Measurements from ENCODE around the gene RNF130. TPM values are rescaled to one million over a fixed set of nuclear protein-coding genes. Genes with fewer than 3 reads are reported as not detected.
A peak's percentile ranks its signal among the peaks of the same experiment; 100 is the strongest.

The RNF130 gene
- total RNA-seq, 1 donor from 2014 or later, result 86.7 TPM

- no peaks in the 10 kb centered on the region for H3K9me3 ChIP-seq
- no peaks in the 10 kb centered on the region for H3K36me3 ChIP-seq
- H3K27me3 ChIP-seq, result no peaks in the 10 kb centered on the region
- no peak overlapping the region for H3K4me3 ChIP-seq
- intact Hi-C loops (cut with DNase I), result no loop called here
- no peaks in the 10 kb centered on the region for H3K4me1 ChIP-seq
- H3K27ac ChIP-seq, result no peak overlapping the region
- DNase-seq (ENCODE audit: low spot score in 2 of 2), result peak in 1 of 2 donors; percentile 44
- TF ChIP-seq CTCF (IDR thresholded peaks at IDR 0.05), result no peak
Observed at GRCh38 chr5:180085837-180086236, 14.3 kb upstream of the RNF130 start.

- no peaks in the 10 kb centered on the region for H3K9me3 ChIP-seq
- no peak overlapping the region for H3K27ac ChIP-seq
- H3K4me3 ChIP-seq, result no peak overlapping the region
- TF ChIP-seq CTCF (IDR thresholded peaks at IDR 0.05), result no peak
- intact Hi-C loops (cut with DNase I), result no loop called here
- DNase-seq (ENCODE audit: low spot score in 2 of 2), result peak in 1 of 2 donors; percentile 53
- no peaks in the 10 kb centered on the region for H3K4me1 ChIP-seq
- H3K36me3 ChIP-seq, result no peaks in the 10 kb centered on the region
- H3K27me3 ChIP-seq, result no peaks in the 10 kb centered on the region
Observed at GRCh38 chr5:180084638-180085561, 13.3 kb upstream of the RNF130 start.

GRCh38 chr5:180083529-180084060 is 12.0 kb upstream of the RNF130 start:
- no peak for DNase-seq (ENCODE audit: low spot score in 2 of 2)

GRCh38 chr5:180082633-180083420 is 11.3 kb upstream of the RNF130 start:
- Histone ChIP-seq H3K36me3 (no peaks in the 10 kb centered on the region), H3K4me1 (no peaks in the 10 kb centered on the region), H3K9me3 (no peaks in the 10 kb centered on the region), H3K27ac (no peak overlapping the region), H3K4me3 (no peak overlapping the region), H3K27me3 (no peaks in the 10 kb centered on the region)
- no peak for TF ChIP-seq CTCF (IDR thresholded peaks at IDR 0.05)
- intact Hi-C loops (cut with DNase I), result no loop called here
- DNase-seq (ENCODE audit: low spot score in 2 of 2), result peak in 1 of 2 donors; percentile 43

More at GRCh38 chr5:180083529-180084060, 12.0 kb upstream of the RNF130 start:
- Histone ChIP-seq H3K27ac (no peak overlapping the region), H3K27me3 (no peaks in the 10 kb centered on the region), H3K9me3 (no peaks in the 10 kb centered on the region), H3K4me3 (no peak overlapping the region), H3K4me1 (no peaks in the 10 kb centered on the region), H3K36me3 (no peaks in the 10 kb centered on the region)
- no peak for TF ChIP-seq CTCF (IDR thresholded peaks at IDR 0.05)
- intact Hi-C loops (cut with DNase I), result no loop called here

GRCh38 chr5:180081481-180081880 is 9.9 kb upstream of the RNF130 start:
- Histone ChIP-seq H3K4me1 (no peaks in the 10 kb centered on the region), H3K36me3 (no peaks in the 10 kb centered on the region), H3K9me3 (no peaks in the 10 kb centered on the region), H3K27me3 (no peaks in the 10 kb centered on the region), H3K27ac (no peak overlapping the region), H3K4me3 (no peak overlapping the region)
- intact Hi-C loops (cut with DNase I), result no loop called here
- no peak for TF ChIP-seq CTCF (IDR thresholded peaks at IDR 0.05)
- DNase-seq (ENCODE audit: low spot score in 2 of 2), result peak in 1 of 2 donors; percentile 31
